Muscle of leg (tissue), 11 donors: ENCODE results near the gene ADK. TPM values are rescaled to one million over a fixed set of nuclear protein-coding genes. Genes with fewer than 3 reads are reported as not detected.

ENCODE experiments used
- DNase-seq: peaks from one replicate; pipeline ENCODE4 v3.0.0; 2013
- H3K27ac ChIP-seq: one replicate; pipeline ENCODE4 v1.5.1; 2013; ENCODE audit warnings: mild to moderate bottlenecking, low read length, control low read depth
- H3K27me3 ChIP-seq: one replicate; pipeline ENCODE4 v1.6.1; 2013; ENCODE audit warnings: low read length; ENCODE audit not compliant: control insufficient read depth, insufficient read depth
- H3K36me3 ChIP-seq: one replicate; pipeline ENCODE4 v1.6.1; 2013; ENCODE audit warnings: low read length; ENCODE audit not compliant: control insufficient read depth, insufficient read depth
- H3K4me1 ChIP-seq: one replicate; pipeline ENCODE4 v1.6.1; 2013; ENCODE audit warnings: low read length; ENCODE audit not compliant: control insufficient read depth, insufficient read depth
- H3K4me3 ChIP-seq: one replicate; pipeline ENCODE4 v1.5.1; 2013; ENCODE audit warnings: low read length, control low read depth
- H3K9me3 ChIP-seq: replicated peaks from 2 replicates; pipeline ENCODE4 v1.6.1; 2013; ENCODE audit warnings: low read depth, low read length; ENCODE audit not compliant: control insufficient read depth
- WGBS: methylation state at CpG from one replicate; pipeline ENCODE4 v1.1.5; 2013; ENCODE audit warnings: missing lambda C conversion rate; ENCODE audit not compliant: insufficient coverage; 5-methylcytosine and 5-hydroxymethylcytosine counted together
- polyA plus RNA-seq, 8 donors: library from polyadenylated mRNA; unstranded; fragments of 120-200 nt; gene quantifications; one replicate each; pipeline versions ENCODE4 v1.2.1 to v1.2.3, GENCODE V29; 2013; ENCODE audit warnings: inconsistent platforms in 1 of 8, low replicate concordance in 1 of 8; ENCODE audit not compliant: insufficient read length in 8 of 8, insufficient read depth in 1 of 8
- total RNA-seq: library from RNA; stranded (reverse); fragments of 120-200 nt; gene quantifications from one replicate; pipeline ENCODE4 v1.2.4, GENCODE V29; 2013

The ADK gene
- total and polyA plus RNA-seq, 9 donors, result 28.8 to 37.2 (median 34.4) TPM

DNA sequence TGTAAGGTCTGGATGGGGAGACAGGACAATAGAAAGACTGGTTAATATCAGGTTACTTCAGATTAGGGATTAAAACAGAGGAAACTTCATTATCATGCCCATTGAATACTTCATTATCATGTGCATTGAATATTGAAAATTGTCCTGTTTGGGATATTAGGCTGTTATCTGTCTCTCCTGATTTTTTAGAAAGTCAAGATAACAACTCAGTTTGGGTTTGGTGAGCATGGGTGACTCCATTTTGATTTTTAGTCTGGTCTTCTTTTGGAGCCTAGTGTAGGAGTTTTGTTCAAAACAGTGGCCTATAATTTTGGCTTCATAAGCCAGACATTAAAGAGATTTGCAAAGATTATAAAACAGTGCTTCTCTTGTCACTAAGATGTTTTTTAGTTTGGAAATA is 95.5 kb downstream of the ADK start:
- Histone ChIP-seq H3K4me3 (no peak overlapping the region), H3K27me3 (no peaks in the 10 kb centered on the region), H3K4me1 (no peaks in the 10 kb centered on the region), H3K27ac (no peak overlapping the region), H3K9me3 (no peaks in the 10 kb centered on the region), H3K36me3 (peaks cover 6% of the 10 kb centered on the region)
- DNase-seq, result no peak

- no peak overlapping the region for H3K27ac ChIP-seq
- no peaks in the 10 kb centered on the region for H3K36me3 ChIP-seq
- no peak overlapping the region for H3K4me3 ChIP-seq
- H3K4me1 ChIP-seq, result no peaks in the 10 kb centered on the region
- no peaks in the 10 kb centered on the region for H3K9me3 ChIP-seq
- no peak for DNase-seq
- no peaks in the 10 kb centered on the region for H3K27me3 ChIP-seq
- WGBS, result no CpG with 5 or more reads among the region's 1 CpG
Observed at GRCh38 chr10:74249865-74250264, 98.8 kb downstream of the ADK start.

DNA sequence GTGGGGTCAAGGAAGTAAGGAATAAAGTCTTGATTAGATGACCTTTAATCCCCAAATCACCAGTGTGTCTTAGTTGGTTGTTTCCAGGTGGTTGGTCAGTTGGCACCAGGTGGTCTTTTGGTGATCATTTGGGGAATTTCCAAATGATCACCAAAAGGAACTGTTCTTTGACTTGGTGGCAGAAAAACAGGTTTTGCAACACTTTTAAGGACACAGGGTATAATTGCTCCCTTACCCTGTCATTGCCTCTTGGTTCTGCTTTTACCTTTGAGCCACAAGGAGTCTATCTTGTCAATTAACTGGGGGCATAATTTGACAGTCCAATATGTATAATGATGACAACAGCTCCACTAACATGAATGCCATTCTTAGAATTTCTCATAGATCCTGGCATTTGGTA is 104.2 kb downstream of the ADK start:
- Histone ChIP-seq H3K9me3 (no peaks in the 10 kb centered on the region), H3K27ac (no peak overlapping the region), H3K27me3 (no peaks in the 10 kb centered on the region), H3K4me3 (no peak overlapping the region), H3K36me3 (no peaks in the 10 kb centered on the region), H3K4me1 (no peaks in the 10 kb centered on the region)
- no peak for DNase-seq

DNA sequence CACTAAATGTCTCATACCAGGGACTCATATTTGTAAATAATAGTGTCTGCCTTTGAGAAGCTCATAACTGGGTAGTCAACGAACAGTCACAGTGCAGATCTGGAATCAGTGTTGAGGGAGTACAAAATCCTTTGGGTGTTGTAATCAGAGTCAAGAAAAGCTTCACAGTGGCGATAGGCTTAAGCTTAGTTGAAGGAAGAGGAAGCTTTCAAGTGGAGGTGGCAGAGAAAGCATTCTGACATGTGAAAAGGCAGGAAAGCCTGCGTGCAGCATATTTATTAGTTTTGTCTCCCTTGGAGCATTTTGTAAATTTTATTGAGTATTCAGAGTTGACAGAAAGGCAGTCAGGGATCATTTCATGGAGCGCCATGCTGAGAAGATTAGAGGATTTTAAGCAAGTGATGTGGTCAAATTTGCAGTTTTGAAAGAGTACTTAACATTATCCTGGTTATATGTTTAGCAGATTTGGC is 104.9 kb downstream of the ADK start:
- Histone ChIP-seq H3K9me3 (no peaks in the 10 kb centered on the region), H3K4me1 (no peaks in the 10 kb centered on the region), H3K36me3 (no peaks in the 10 kb centered on the region), H3K4me3 (no peak overlapping the region), H3K27ac (no peak overlapping the region), H3K27me3 (no peaks in the 10 kb centered on the region)
- WGBS, result 49% methylated on average over 4 of the region's 4 CpGs
- DNase-seq, result no peak

DNA sequence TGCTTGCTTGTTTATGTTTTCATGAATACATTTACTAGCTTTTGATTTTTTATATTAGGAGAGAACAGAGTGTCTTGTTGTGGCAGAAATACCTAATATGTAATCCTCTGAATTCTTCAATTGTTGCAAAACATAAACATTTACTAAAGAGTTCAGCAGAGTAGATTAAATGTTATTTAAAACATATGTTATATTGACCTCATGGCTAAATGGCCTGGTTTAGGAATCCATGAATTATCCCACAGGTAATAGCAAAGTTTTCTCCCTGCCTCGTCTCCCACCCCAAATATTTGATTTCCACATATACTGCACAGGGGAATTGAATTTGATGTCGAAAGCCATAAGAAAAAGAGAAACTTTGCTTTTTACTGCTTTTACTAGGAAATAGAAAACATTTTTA is 111.8 kb downstream of the ADK start:
- H3K27ac ChIP-seq, result no peak overlapping the region
- WGBS, result no CpG with 5 or more reads among the region's 2 CpGs
- H3K9me3 ChIP-seq, result no peaks in the 10 kb centered on the region
- H3K4me3 ChIP-seq, result no peak overlapping the region
- H3K27me3 ChIP-seq, result no peaks in the 10 kb centered on the region
- H3K4me1 ChIP-seq, result no peaks in the 10 kb centered on the region
- H3K36me3 ChIP-seq, result no peaks in the 10 kb centered on the region
- DNase-seq, result no peak

DNA sequence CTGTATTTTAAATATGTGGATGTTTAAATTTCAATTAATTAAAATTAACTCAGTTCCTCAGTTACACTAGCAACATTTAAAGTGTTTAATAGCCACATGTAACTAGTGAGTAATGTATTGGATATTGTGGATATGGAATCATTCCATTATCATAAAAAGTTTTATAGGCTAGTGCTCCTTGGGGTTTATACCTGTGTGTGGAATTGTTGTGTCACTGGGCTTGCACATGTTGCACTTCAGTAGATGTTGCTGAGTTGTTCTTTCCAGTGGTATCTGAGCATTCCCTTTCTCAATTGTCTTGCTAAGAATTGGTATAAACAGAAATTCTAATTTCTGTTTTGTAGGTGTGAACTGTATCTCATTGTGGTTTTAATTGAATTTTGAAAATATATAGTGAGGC is 113.0 kb downstream of the ADK start:
- no peaks in the 10 kb centered on the region for H3K9me3 ChIP-seq
- H3K4me1 ChIP-seq, result no peaks in the 10 kb centered on the region
- no peak overlapping the region for H3K27ac ChIP-seq
- H3K36me3 ChIP-seq, result no peaks in the 10 kb centered on the region
- no peak for DNase-seq
- H3K4me3 ChIP-seq, result no peak overlapping the region
- H3K27me3 ChIP-seq, result no peaks in the 10 kb centered on the region

GRCh38 chr10:74272288-74272687 is 121.3 kb downstream of the ADK start:
- H3K27ac ChIP-seq, result no peak overlapping the region
- no peaks in the 10 kb centered on the region for H3K9me3 ChIP-seq
- H3K36me3 ChIP-seq, result no peaks in the 10 kb centered on the region
- no CpG with 5 or more reads among the region's 3 CpGs for WGBS
- no peak overlapping the region for H3K4me3 ChIP-seq
- H3K27me3 ChIP-seq, result no peaks in the 10 kb centered on the region
- H3K4me1 ChIP-seq, result no peaks in the 10 kb centered on the region
- no peak for DNase-seq

- Histone ChIP-seq H3K36me3 (no peaks in the 10 kb centered on the region), H3K4me3 (no peak overlapping the region), H3K4me1 (no peaks in the 10 kb centered on the region), H3K27me3 (no peaks in the 10 kb centered on the region), H3K9me3 (no peaks in the 10 kb centered on the region), H3K27ac (no peak overlapping the region)
- DNase-seq, result no peak
- no CpG with 5 or more reads among the region's 6 CpGs for WGBS
Observed at GRCh38 chr10:74275755-74276290, 124.8 kb downstream of the ADK start.

- no peaks in the 10 kb centered on the region for H3K36me3 ChIP-seq
- H3K4me3 ChIP-seq, result no peak overlapping the region
- no peaks in the 10 kb centered on the region for H3K9me3 ChIP-seq
- no peaks in the 10 kb centered on the region for H3K4me1 ChIP-seq
- no peaks in the 10 kb centered on the region for H3K27me3 ChIP-seq
- DNase-seq, result no peak
- H3K27ac ChIP-seq, result no peak overlapping the region
Observed at GRCh38 chr10:74276416-74276815, 125.4 kb downstream of the ADK start.

DNA sequence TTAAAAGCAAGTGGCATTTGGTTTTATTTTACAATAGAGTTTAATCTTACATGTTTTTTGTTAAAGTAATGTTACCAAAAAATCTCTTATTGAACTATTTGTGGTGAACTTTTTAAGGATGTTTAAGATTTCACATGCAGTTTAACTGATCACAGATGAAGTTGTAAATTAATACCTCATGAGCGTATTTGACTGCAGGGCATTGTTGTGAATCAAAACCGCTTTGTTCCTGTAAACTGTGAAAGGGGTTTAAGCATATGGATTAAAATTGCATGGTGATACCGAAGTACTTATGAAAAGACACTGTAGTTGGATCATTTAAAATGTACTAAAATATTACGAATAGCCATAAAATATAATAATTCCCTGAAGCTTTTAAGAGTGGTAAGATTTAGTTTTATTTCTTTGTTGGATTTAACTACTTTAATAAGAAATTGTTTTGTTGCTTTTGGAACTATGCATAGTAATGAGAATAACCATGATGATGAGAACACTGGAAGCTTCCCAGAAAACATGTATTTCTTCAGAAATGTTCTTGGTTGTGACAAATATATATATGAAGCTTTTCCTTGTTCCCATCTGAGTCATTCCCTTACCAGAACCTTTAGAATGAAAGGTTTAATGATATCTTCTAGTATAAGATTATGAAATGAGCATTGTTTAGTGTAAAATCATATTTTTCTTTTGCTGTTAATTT is 131.3 kb downstream of the ADK start:
- DNase-seq, result peak; percentile 49
- Histone ChIP-seq H3K27me3 (no peaks in the 10 kb centered on the region), H3K9me3 (no peaks in the 10 kb centered on the region), H3K27ac (no peak overlapping the region), H3K36me3 (no peaks in the 10 kb centered on the region), H3K4me1 (no peaks in the 10 kb centered on the region), H3K4me3 (no peak overlapping the region)
- WGBS, result no CpG with 5 or more reads among the region's 4 CpGs

DNA sequence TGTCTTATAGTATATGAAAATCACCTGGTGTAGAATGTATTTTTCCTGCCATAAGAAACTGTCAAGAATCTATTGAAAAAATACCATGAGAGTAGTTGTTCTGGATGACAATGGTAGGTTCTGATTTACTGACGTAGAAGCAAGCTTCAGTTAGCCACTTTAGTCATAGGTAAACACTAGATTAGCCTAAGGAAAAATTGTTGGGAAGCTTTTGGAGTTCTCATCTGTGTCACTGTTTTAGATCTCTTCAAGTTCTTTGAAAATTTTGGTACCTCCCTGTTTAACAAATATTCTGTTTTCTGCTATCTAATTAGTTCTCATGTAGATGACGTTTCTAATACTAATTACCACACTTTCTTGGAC is 131.8 kb downstream of the ADK start:
- Histone ChIP-seq H3K9me3 (no peaks in the 10 kb centered on the region), H3K27me3 (no peaks in the 10 kb centered on the region), H3K27ac (no peak overlapping the region), H3K36me3 (no peaks in the 10 kb centered on the region), H3K4me1 (no peaks in the 10 kb centered on the region), H3K4me3 (no peak overlapping the region)
- no CpG with 5 or more reads among the region's 2 CpGs for WGBS
- no peak for DNase-seq
